Stimulated activated naive CD4-positive, alpha-beta T cell treated with Interleukin-2 at 50 U/mL for 16 hours (primary cell): Measurements from ENCODE around the gene DDX25.
A peak's percentile ranks its signal among the peaks of the same experiment; 100 is the strongest.

Experiments used
- DNase-seq: peaks from one replicate; lab custom pipeline; 2025; lab: John Stamatoyannopoulos, UW

Gene DDX25

DNA sequence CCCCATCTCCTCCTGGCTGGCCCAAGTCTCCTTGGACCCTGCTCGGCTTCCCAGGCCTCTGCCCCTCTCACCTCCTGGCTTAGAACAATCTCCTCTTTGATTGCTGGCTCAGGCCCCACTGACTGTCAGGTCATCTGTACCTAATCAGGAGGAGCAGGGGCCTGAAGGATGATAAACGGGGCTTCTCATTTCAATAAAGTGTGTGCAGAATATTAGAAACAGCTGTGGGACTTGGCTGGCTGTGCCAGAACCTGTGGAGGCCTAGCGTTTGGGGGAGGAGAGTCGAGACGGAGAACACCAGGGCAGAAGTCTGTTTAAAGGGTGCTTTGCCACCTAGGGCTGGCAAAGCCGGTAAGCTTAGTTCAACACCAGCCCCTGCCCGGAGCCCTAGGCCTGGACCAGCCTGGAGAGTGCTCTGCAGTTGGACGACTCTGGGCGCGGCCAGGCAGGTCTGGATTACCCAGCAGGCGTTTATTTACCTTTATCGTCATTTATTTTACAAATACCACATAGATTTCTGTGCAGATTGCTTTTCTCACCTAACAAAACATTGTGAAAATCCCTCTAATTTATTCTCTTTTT lies 31.4 kb downstream of the DDX25 start:
- no peak for DNase-seq

DNA sequence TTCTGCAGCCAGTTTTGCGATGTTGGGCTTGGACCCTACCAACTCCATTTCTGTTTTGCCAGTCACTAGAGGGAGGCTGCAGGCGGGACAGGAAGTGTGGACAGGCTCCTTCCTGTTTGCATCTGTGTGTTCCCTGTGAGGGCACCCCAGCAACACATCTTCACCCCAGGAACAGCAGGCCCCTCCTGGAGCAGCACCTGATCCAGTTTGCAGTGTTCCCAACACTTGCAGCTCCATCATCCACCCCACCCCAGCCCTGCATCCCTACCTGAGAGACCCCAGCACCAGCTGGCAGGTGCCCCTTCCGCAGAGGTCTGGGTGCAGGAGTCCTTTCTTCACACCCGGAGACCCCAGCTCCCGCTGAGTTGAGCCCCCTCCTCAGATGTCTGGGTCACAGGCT lies 34.1 kb downstream of the DDX25 start:
- DNase-seq, result no peak

DNA sequence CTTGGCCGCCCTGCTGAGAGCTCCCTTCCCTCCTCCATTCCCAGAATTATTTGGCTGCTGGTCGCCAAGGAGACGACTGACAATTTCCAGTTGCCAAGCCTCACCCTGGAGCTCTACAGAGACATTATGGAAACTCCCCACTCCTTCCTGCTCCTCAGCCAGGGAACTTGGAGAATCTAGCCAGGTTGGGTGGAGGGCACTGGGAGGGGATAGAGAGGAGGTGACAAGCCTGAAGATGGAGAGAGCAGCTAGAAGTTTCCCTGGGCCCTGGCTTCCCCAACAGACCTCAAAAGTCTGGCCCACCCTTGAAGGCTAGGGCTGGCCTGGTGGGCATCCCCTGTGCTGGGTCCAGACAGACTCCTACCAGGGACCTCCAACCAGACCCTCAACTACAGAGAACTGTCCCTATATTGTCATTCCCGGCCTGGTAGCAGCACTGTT lies 34.8 kb downstream of the DDX25 start:
- no peak for DNase-seq

DNA sequence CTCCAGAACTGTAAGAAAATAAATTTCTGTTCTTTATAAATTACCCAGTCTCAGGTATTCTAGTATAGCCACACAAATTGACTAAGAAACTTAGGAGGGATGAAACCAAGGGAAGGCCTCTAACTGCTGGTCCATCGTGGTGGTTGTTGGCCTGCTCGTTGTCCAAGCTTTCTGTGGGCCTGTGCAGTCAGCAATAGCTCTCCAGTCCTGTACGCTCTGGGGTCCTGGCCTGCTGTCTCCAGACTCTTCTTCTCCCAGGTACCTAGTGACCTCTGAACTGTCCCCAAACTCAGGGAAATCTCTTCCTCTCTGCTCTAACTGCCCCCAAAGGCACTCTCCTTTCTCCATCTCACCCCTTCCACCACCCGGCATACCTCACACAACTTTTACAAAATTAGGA lies 35.8 kb downstream of the DDX25 start:
- DNase-seq, result no peak

DNA sequence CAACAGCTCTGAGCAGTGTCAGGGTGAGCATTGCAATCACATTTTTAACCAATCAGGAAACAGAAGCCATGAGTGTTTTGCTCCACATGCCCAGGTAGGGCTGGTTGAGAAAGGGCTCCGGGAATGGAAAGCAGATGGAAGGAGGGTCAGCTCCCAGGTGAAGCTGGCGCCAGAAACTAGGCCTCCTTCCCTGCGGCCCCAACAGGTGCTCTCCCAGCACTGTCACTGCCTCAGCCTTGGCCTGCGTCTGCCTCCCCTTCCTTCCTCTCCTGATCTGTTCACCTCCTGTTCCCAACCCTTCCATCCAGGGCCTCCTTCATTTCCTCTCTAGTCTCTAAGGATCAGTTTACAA lies 36.9 kb downstream of the DDX25 start:
- DNase-seq, result no peak

DNA sequence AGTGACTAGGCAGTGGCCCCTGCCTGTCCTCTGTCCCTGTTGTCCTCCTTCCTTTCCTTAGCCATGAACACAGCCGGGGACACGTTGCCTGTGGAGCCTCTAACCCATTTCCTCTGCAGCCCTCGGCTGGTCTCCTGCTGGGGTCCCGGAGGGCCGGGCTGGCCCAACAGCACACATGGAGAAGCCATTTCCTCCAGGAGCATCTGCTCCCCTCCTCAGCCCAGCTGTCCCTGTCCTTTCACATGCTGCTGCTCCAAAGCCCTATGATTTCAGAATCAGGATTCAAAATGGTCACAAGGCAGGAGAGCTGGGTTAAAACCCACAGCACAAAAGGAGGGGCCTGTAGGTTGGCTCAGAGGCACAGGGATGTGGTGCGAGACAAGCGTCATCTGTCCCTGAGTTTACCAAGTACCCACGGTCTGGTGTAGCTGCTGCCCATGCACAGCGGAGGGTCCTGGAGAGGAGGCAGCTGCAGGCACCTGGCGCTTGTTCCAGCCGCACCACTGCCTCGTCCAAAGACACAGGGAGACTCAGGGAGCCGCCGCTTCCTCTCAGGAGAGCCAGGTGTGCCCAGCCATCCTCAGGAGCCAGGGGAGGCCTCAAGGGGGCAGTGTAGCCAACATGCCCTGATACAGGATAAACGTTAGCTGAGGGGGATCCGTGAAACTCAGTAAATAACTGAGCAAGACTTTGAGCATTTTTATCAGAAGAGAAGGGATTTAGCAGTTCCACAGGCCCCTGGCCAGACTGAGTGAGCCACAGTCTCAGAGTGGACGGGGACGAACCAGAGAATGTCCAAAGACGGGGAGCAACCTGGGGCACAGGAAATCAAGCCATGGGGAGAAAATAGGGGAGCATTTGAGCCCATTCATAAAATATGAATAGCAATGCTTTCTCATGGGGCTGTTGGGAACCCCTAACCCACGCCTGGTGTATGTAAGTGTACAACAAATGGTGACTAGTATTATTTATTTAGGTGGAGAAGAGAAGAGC lies 37.6 kb downstream of the DDX25 start:
- DNase-seq, result peak; percentile 20

DNA sequence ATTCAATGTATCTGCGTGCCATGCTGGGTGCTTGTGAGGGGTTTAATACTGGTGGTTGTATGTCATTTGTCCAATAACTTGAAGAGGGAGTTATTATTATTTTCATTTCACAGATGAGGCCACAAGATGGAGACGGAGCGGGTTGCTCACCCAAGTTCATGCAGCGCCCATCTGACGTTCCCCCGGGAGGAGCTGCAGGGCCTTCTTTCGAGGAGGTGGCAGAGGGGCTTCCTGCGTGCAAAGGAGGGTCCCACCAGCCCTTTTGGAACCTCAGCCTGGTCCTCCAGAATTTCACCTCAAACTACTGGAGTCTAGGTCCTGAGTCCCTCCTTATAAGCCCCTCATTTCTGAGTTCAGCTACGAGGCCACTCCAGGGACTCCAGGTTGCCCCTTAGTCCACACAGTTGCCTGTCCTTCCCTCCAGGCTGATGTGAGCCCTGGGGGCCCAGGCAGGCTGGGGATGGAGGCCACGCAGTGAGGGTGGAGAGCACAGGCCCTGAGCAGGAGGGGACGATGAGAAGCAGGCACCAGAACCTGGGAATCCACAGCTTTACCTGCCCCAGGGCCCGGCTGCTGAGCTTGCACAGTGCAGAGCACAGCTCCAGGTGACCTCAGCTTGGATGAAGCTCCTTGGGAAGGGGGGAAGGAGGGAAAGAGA lies 38.6 kb downstream of the DDX25 start:
- DNase-seq, result no peak

DNA sequence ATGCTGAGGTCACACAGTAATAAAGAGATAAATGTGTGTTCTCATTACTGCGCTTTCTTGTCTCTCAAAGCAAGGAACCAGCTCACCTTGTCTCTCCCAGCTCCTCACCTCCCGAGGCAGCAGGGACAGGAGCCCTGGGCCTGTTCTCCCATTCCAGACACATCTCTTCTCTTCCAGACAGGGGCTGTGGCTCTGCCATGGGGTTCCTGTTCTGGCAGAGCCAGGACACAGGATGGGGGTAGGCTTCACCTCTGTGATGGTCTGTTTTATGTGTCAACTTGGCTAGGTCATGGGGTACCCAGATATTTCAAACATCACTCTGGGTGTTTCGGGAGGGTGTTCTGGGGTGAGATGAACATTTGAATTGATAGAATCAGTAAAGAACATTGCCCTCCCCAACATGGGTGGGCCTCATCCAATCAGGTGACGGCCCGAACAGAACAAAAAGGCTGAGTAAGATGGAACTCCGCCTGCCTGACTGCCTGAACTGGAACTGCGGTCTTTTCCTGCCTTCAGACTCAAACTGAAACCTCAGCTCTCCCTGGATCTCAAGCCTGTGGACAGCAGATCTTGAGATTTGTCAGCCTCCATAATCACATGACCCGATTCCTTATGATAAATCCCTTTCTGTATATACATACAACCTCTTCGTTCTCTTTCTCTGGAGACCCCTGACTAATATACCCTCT lies 39.5 kb downstream of the DDX25 start:
- DNase-seq, result no peak

DNA sequence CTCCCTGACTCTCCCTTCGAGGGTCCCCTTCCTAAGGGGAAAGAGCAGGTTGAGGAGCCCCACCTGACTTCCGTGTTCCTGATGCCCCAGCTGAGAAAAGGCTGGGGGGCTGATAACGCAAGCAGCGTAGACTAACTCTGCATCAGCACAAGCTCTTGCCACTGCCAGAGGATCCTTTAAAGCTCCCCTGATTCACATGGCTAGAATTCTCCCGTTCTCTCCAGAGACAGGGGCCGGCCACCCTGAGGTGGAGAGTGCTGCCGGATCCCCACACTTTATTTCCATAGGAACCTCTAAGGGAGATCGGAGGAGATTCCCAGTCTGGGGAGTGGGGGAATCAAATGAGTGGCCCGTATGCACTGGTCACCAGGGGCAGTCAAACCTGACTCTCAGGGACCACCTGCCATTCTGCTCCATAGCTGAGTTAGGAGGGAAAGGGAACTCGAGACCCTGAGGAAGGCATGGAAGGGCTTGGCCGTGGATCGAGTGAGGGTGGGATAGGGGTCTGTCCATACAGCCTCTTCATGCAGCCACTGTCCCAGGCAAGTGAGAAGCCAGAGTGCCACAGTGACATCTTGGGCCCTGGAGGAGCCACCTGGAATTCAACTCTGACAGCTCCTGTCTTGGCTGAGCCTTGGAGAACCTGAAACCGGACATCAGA lies 40.2 kb downstream of the DDX25 start:
- no peak for DNase-seq

DNA sequence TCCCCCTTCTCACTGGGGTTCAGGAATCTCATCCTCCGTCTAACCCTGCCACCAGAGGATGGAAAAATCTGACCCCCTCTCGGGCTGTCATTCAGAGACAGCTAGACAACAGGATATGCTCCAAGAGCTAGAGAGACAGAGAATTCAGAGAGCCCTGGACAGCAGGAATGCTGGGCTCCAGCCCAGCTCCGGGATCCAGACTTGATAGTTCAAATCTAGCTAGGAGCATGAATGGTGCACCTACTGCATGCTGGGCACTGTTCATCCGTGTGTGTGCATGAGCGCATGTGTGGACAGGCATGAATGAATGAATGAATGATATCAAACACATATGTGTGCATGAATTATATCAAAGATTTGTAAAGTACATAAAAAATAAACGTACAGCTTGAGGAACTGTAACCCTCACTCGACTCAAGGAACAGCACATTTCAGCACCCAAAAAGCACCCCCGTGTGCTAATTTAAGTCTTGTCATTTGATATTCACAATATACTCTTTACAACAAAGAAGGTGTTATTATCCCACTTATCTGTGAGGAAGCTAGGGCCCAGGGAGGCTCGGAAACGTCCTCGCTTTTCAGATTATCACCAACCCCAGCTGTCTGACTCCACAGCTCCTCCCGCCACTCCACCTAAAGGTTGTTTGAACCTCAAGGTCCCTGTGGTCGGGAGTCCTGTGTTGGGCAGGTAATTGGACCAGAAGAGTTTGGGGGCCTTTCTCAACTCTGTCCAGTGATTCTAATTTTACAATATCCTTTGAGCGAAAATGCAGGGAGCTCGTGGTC lies 40.9 kb downstream of the DDX25 start:
- no peak for DNase-seq

DNA sequence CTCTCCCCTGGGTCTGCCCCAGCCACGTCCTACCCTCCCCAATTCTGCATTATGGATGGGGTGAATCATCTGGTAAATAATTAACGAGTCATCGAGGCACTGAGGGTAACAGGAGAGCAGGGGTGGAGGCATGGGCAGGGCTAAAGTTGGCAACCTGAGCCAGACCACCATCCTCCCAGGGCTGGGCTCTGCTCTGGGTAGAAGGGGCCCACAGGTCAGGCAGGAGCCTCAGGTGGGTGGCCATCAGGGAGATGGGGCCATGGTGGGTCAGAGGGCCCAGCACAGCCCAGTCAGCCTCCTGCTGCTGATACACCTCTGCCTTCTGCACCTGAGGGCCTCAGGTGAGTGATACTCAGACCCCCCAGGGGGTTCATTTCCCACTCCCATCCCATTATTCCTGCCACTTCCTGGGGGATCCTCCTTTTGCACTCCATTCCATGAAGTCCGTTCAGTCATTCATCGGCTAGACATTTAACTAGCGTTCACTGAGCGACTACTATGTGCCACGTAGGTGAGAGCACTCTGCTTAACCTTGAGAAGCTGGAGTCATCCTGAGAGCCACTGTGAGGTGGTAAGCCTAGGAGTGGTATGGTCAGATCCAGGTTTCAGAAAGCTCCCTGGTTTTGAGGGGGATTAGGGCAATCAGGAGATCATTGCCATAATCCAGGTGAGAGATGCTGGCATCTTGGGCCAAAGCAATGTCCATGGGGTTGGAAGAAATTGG lies 41.7 kb downstream of the DDX25 start, which contains the start of gene VSIG10L2:
TSS of gene VSIG10L2 (plus strand) at position 248 of the 724 bp plus-strand sequence. CDS start at position 260, 12 bp downstream.
- DNase-seq, result no peak

DNA sequence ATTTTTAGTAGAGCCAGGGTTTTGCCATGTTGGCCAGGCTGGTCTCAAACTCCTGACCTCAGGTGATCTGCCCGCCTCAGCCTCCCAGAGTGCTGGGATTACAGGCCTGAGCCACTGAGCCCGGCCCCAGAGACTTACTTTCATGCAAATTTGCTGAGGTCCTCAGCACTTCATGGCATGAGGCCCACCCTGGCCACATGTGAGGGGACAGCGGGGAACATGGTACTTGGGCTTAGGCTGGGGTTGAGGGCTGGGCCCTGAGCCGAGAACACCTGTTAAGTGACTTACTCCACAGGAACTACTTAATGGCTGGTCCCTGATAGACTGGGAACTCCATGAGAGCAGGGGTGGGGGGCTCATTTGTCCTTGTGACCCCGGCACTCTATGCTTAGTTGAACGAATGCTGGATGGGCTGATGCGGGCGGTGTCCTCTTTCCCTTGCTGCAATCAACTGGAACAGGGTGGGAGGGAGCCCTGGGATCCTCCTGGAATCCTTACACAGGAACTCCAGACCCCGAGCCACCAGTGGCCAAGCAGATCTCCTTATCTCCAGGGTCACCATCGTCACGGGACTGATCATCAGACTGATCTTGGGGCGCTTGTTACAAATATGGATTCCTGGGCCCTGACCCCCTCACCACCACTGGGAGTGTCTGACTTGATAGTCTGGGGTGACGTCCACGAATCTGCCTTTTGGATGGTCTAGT lies 42.6 kb downstream of the DDX25 start:
- no peak for DNase-seq

DNA sequence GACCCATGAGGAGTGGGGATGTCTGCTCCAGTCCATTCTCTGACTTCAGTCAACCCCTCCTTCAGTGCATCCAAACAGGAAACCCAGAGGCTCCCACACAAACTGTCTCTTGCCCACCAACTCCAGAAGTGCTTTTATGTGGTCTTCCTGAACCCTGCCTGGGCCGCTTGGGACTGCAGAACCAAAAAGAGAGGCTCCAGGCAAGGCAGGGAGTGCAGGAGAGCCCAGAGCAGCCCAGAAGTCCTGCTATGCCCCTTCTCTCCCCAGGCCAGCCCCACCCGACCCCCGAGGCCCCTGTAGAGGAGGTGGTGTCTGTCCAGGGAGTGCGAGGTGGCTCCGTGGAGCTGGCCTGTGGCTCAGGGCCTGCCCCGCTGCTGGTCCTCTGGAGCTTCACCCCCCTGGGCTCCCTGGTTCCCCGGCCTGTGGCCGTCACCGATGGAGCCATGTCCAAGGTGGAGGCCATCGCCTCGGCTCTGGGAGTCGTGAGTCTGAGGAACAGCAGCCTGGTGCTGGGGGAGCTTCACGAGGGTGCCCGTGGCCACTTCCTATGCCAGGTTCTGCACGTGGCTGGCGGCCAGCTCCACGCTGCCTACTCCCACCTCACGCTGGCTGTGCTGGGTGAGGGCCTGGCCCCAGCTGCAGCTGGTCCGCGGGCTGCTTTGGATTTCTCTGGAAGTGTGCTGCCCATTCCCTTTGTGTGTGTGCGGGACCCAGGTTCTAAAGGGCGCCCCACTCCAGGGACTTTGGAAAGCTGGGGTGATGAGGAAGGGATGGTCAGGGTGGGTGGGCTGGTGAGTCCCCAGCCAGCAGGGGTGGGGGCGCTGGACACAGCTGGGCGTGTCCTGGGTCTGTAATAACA lies 43.3 kb downstream of the DDX25 start:
- DNase-seq, result no peak

DNA sequence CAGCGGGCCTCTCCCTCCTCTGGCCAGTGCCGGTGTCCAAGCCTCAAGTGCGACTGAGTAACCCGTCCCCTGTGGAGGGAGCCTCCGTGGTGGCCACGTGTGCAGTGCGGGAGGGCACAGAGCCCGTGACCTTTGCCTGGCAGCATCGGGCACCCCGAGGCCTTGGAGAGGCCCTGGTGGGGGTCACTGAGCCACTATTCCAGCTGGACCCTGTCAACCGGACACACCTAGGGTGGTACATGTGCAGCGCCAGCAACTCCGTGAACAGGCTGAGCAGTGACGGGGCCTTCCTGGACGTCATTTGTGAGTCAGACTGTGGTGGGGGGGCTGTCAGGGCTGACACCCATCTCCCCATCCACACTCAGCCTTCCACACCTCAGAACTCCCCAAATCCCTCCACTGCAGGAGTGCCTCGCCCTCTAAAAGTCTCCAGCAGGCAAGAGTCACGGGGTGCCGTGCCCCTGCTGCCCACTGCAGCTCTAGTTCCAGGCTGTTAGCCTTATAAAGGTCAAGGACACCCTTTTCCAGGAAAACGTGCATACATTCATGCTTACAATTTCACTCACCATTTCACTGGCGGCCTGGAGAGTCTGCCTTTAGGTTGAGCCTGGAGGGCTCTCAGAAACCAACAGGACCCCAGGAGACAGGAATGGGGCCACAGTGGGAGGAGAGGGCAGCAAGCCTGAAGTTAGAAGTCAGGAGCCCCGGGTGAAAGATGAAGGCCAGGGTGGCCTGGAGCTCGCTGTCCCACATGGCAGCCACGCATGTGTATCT lies 44.2 kb downstream of the DDX25 start:
- DNase-seq, result no peak

DNA sequence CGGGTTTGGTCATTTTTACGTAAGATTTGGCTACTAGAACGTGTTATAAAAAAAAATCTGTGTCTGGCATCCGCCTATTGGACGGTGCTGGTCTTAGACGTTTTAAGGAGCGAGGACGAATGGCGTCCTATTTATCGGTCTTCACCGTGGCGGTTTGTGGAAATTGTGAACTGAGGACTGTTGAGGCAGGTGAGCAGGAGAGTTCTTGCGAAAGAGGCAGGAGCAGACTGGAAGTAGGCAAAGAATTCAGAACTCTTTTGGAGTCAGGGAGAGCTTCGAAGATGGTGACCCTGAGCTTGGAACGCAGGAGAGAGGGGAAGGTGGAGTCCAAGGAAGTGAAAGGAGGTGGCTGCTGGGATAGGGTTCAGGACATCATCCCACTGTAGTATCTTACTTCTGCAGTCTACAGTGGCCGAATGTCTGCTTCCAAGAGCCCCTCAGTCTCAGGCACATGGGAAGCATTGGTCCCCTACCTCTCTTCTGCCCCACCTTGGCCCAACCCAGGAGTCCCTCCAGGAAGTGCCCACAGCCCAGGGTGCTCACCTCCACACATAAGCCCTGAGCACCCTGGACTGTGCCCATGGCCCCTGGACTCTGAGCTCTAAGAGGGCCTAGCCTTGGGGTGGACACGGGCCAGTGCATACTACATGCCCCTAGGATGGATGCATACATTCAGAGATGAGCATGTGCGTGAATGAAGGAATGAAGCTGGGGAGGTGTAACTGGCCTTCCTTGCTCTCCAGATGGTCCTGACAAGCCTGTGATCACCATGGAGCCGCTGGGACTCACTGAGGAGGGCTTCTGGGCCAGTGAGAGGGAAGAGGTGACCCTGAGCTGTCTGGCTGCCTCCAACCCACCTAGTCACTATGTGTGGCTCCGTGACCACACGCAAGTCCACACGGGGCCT lies 45.2 kb downstream of the DDX25 start:
- DNase-seq, result no peak

DNA sequence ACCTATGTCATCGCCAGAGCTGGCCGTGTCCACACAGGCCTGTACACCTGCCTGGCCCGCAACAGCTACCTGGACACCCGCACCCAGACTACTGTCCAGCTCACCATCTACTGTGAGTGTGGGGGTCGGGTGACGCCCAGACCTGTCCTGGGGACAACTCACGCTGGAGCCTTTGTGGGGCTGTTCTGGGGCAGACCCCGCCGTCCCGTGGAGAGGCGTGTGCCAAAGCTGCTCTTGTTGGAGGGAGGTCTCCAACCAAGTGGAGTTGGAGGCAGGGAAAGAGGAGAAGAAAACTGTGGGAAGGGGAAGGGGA lies 45.8 kb downstream of the DDX25 start:
- no peak for DNase-seq
